Colonic mucosa (tissue), 4 donors: ENCODE data around the gene EPHB1. TPM values are rescaled to one million over a fixed set of nuclear protein-coding genes. Genes with fewer than 3 reads are reported as not detected.

Experiments
- DNase-seq: peaks from one replicate; pipeline ENCODE4 v3.0.0-alpha.2; 2020
- H3K27ac ChIP-seq: fragments of 200-600 bp; one replicate; pipeline ENCODE4 v1.8.0; 2021
- H3K27me3 ChIP-seq: fragments of 200-600 bp; one replicate; pipeline ENCODE4 v1.8.0; 2021
- H3K36me3 ChIP-seq: fragments of 200-600 bp; one replicate; pipeline ENCODE4 v1.8.0; 2021
- H3K4me1 ChIP-seq: fragments of 200-600 bp; one replicate; pipeline ENCODE4 v1.8.0; 2021; ENCODE audit warnings: mild to moderate bottlenecking
- H3K4me3 ChIP-seq: fragments of 200-600 bp; one replicate; pipeline ENCODE4 v1.8.0; 2021
- H3K9ac ChIP-seq, 2 donors: one replicate each; pipeline ENCODE4 v1.7.0; 2013; ENCODE audit warnings: control low read depth in 2 of 2, low read depth in 2 of 2, low read length in 2 of 2
- H3K9me3 ChIP-seq: fragments of 200-600 bp; one replicate; pipeline ENCODE4 v1.8.0; 2021
- CTCF ChIP-seq: fragments of 200-600 bp; IDR thresholded peaks from one replicate; pipeline ENCODE4 v1.8.0; 2022; ENCODE audit warnings: antibody characterized with exemption, mild to moderate bottlenecking
- intact Hi-C: fragments of 100-400 bp; cut with DNase I; formaldehyde crosslinking; loops from one replicate; pipeline ENCODE4 v1.14.1; 2022
- total RNA-seq, 2 donors: library from RNA; stranded (reverse); fragmentation: NEBNext Ultra II Directional in 1 of 2; extraction: Animal tissue kit (Norgen Biotek cat#: 25700) in 1 of 2; gene quantifications; one replicate each; pipeline ENCODE4 v1.2.1, GENCODE V29; 2021
- donor health status: healthy.
- donor health status: DM: no; HTN: no; CAD: no.
- donor health status: DM: no; HTN: no; CAD: no.

Gene EPHB1
- total RNA-seq, 2 donors from 2014 or later = 0.40 to 0.74 TPM

GRCh38 chr3:135165260-135165659 lies 370.2 kb downstream of the EPHB1 start:
- intact Hi-C loops = no loop called here
- no peaks in the 10 kb centered on the region for H3K36me3 ChIP-seq
- H3K4me3 ChIP-seq = no peak overlapping the region
- H3K4me1 ChIP-seq = no peaks in the 10 kb centered on the region
- no peak for TF ChIP-seq CTCF
- H3K9ac ChIP-seq = no peak overlapping the region
- no peaks in the 10 kb centered on the region for H3K27me3 ChIP-seq
- H3K9me3 ChIP-seq = no peaks in the 10 kb centered on the region
- no peak overlapping the region for H3K27ac ChIP-seq
- DNase-seq = no peak

- H3K27ac ChIP-seq = no peak overlapping the region
- no peak for TF ChIP-seq CTCF
- H3K27me3 ChIP-seq = no peaks in the 10 kb centered on the region
- H3K36me3 ChIP-seq = no peaks in the 10 kb centered on the region
- no peak overlapping the region for H3K9ac ChIP-seq
- H3K9me3 ChIP-seq = no peaks in the 10 kb centered on the region
- no peak overlapping the region for H3K4me3 ChIP-seq
- DNase-seq = no peak
- intact Hi-C loops = no loop called here
- H3K4me1 ChIP-seq = no peaks in the 10 kb centered on the region
Measured at GRCh38 chr3:135166266-135166825, 371.3 kb downstream of the EPHB1 start.

- H3K36me3 ChIP-seq = no peaks in the 10 kb centered on the region
- no peaks in the 10 kb centered on the region for H3K4me1 ChIP-seq
- TF ChIP-seq CTCF = no peak
- no peak for DNase-seq
- no peaks in the 10 kb centered on the region for H3K9me3 ChIP-seq
- no peak overlapping the region for H3K27ac ChIP-seq
- intact Hi-C loops = no loop called here
- H3K4me3 ChIP-seq = no peak overlapping the region
- H3K27me3 ChIP-seq = no peaks in the 10 kb centered on the region
- no peak overlapping the region for H3K9ac ChIP-seq
Measured at GRCh38 chr3:135168822-135169221, 373.8 kb downstream of the EPHB1 start.

GRCh38 chr3:135169651-135170050 lies 374.6 kb downstream of the EPHB1 start:
- Histone ChIP-seq H3K4me3 (no peak overlapping the region), H3K9me3 (no peaks in the 10 kb centered on the region), H3K27me3 (no peaks in the 10 kb centered on the region), H3K36me3 (no peaks in the 10 kb centered on the region), H3K9ac (no peak overlapping the region), H3K27ac (no peak overlapping the region), H3K4me1 (no peaks in the 10 kb centered on the region)
- no peak for DNase-seq
- no peak for TF ChIP-seq CTCF
- intact Hi-C loops = no loop called here

- no peak for DNase-seq
- intact Hi-C loops = no loop called here
- Histone ChIP-seq H3K9ac (no peak overlapping the region), H3K27ac (no peak overlapping the region), H3K4me1 (no peaks in the 10 kb centered on the region), H3K36me3 (no peaks in the 10 kb centered on the region), H3K27me3 (no peaks in the 10 kb centered on the region), H3K9me3 (no peaks in the 10 kb centered on the region), H3K4me3 (no peak overlapping the region)
- no peak for TF ChIP-seq CTCF
Measured at GRCh38 chr3:135170732-135171131, 375.7 kb downstream of the EPHB1 start.
